ENCODE measurements around the gene PTP4A2.
A peak's percentile ranks its signal among the peaks of the same experiment; 100 is the strongest.
"Not testable (repeated sequence)": the region's sequence is repeated elsewhere in the genome, so short reads cannot be mapped to it uniquely, and the experiment has no call there.

PTP4A2 gene

GRCh38 chr1:31945677-31946076 lies 7.5 kb upstream of the PTP4A2 start:
- not testable (repeated sequence) for DNase-seq

GRCh38 chr1:31944205-31945089 lies 6.3 kb upstream of the PTP4A2 start:
- DNase-seq, result peak; percentile 85

DNA sequence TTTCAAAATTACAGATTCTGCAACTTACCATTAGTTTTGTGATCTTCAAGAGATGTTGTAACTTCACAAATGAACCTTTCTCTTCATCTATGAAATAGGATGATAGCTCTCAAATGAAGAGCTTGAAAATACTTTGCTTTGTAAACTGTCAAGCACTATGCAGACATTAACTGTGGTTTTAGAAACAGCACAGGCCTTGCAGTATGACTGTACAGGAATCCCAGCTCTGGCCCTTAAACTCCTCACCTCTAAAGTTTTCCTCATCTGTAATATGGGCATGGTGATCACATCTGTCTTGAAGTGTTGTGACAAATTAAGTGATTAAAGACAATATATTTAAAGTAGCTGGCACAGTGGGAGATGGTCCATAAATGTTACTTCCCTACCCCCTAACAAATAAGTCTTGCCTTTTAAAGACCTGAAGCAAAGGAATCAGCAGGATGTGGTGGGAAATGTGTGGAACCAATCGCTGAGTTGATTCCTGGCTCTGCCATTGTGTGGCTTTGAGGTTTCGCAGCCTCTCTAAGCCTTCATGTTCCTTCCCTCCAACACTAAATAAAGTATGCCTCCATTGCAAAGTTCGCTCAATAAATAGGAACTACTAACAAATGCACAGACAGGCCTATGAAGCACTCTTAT lies 5.5 kb upstream of the PTP4A2 start:
- no peak for DNase-seq

DNA sequence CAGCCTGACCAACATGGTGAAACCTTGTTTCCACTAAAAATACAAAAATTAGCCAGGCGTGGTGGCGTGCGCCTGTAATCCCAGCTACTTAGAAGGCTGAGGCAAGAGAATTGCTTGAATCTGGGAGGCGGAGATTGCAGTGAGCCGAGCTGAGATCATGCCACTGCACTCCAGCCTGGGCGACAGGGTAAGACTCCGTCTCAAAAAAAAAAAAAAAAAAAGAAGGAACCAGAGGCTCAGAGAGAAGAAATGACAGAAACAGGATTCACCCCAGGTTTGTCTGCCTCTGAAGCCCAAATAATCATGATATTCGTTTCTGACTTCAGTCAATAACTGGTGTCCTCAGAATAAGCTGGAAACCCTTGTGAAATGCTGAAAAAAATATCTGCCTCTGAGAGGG lies 3.9 kb upstream of the PTP4A2 start:
- DNase-seq, result not testable (repeated sequence)

- peak; percentile 82 for DNase-seq
Measured at GRCh38 chr1:31939484-31940329, 1.5 kb upstream of the PTP4A2 start.

DNA sequence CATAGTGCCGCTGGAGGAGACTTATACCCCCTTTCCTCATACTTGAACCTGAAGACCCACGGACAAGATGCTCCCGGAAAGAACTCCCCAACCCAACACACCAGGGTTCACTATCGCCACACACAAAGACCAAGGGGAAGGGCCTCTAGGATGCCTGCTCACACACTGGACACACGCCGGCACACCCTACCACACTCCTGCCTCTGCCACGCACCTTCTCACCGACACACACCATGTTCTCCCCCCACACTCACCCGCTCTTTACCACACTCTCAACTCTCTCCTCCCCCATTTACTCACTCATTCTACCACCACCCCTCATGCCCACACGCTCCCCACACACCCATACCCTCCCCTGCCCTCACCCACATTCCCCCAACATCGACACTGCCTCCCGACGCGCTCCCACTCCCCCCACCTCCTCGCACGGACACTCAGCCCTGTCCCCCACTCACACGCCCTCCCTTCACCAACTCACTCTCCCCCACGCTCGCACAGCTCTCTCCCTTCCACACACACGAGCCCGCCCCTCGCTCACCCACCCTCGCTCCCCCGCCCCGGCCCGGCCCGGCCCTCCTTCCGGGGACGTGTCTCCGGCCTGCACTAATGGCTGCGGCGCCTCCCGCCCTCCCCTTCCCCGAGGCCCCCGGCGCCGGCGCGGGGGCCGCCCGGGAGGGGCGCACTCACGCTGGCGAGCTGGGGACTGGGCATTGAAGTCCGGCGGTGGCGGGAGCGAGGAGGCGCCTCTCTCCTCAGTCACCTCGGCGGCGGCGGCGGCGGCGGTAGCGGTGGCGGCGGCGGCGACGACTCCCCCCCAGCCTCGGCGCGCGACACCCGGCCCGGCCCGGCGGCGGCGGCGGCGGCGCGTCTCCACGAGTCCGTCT lies 626 bp downstream of the PTP4A2 start:
- peak; percentile 86 for DNase-seq

DNA sequence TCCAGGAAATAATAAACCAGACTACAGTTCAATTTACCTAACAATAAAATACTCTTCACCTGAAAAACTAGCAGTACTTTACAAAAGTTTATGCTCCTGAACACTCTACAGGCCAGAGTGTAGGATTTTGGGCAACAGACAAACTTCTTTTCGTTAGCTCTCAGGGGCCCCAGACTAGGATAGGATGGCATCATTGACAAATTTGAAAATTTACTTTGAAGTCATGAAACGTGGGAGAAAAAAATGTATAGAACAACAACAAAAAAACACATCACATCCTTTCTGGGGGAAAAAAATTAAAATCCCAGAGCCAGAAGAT lies 1.2 kb downstream of the PTP4A2 start:
- DNase-seq, result no peak

DNA sequence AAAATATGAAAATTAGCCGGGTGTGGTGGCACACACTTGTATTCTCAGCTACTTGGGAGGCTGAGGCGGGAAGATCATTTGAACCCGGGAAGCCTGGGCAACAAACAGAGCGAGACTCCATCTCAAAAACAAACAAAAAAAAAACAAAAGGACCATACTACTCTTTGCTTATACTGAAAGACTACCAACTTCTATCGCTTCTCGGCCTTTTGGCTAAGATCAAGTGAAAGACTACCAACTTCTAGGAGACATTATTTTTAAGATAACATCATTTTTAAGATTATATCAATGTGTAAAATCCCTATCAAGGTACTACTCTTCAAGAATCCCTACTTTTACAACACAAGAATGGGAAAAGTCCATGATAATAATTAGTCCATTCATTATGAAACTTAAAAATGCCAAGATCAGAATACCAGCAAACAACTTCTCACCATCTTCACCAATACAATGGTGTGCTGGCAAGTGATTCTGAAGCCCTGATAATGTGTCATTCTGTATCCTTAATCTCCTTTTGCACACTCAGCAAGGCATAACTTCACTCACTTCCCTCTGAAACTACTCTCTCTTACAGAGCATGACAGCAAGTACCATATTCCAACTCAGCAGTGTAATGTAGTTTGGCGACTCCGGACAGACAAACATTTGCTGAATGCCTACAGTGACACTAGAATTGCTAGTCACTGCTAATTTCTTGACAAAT lies 1.7 kb downstream of the PTP4A2 start:
- no peak for DNase-seq

DNA sequence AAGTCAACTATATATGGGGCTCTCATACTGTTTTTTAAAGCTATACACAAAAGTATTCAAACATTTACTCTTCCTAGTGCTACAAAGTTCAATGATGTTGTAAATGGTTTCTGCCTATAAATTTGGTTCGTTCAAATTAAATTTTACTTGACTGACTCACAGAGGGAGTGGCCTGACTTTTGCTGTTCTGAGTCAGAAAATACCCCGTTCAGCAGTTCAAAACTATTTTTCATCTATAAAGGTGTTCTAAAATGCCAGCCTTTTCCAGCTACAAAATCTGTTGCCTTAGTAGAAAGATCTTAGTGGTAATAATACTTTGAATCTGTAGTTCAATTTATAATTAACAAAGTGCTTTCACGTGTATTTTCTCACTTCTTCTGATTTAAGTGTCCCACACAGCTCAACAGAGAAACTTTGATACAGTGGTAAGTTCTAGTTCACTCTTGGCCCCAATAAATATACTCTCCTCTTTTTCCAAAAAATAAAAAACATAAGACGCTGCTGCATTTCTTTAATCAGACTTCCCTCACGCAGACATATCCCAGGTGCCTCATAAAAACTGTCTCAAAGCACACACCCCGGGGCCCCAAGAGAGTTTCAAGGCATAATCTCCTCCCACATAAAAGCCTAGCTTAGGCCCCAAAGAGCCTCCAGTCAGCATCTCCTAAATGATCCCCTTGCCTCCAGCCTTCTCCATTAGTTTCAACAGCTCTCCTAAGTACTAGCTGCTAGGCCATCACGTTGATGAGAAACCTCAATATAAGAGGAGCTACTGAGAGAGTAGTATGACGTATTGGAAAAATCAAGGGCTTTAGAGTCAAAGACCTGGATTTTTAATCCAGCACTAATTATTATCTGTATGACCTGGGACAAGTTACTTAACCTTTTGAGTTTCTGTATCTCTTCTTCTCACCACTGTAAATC lies 3.2 kb downstream of the PTP4A2 start:
- DNase-seq, result no peak

DNA sequence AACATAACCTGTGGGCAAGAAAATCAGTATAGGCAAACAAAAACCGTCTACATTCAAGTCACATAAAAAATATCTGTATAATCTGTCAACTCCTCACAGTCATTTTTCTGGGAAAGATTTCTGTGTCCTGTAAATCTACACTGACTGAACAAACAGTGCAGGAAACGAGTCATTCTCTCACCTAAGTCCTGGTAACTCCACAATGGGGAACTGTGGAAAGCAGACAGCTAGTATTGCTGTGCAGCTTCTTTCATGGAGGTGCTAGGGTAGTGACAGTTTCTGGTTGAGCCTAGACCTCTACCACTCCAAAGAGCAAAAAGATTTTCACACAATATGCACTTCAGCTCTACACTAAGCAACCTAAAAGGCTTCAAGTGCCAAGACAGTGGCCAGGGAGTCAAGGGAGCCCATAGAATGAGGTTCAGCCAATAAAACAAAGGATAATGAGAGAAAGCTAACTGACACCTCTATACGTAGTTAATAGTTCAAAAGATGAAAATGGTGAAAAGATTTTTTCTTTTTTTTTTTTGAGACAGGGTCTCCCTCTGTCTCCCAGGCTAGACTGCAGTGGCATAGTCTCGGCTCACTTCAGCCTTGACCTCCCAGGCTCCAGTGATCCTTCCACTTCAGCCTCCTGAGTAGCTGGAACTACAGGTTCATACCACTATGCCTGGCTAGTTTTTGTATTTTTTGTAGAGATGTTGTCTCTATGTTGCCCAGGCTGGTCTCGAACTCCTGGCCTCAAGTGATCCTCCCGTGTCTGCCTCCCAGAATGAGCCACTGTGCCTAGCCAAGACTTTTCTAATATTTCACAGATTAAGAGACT lies 5.5 kb downstream of the PTP4A2 start:
- DNase-seq, result no peak

GRCh38 chr1:31931593-31932225 lies 6.5 kb downstream of the PTP4A2 start:
- DNase-seq, result no peak

- DNase-seq, result no peak
Measured at GRCh38 chr1:31930836-31931592, 7.2 kb downstream of the PTP4A2 start.

- DNase-seq, result no peak
Measured at GRCh38 chr1:31927661-31927980, 10.5 kb downstream of the PTP4A2 start.

- DNase-seq, result no peak
Measured at GRCh38 chr1:31926853-31927660, 11.1 kb downstream of the PTP4A2 start.

DNA sequence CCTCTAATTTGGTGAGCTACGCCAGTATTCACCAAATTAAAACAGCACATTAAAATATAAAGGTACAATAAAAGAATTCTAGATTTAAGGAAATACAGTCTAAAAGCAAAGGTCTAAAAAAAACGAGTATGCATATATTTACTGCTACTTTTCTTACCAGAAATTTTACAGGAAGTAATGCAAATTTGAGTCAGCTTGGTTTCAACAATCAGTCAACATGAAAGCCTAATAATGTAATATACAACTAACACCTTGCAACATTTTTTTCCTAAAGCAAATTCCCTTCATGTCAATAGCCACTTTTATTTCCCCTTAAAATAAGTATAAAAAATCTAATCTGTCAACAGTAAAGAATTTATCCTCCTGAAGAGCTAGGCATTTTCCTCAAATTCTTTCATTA lies 11.9 kb downstream of the PTP4A2 start:
- no peak for DNase-seq

- DNase-seq, result not testable (repeated sequence)
Measured at GRCh38 chr1:31925824-31926223, 12.3 kb downstream of the PTP4A2 start.

DNA sequence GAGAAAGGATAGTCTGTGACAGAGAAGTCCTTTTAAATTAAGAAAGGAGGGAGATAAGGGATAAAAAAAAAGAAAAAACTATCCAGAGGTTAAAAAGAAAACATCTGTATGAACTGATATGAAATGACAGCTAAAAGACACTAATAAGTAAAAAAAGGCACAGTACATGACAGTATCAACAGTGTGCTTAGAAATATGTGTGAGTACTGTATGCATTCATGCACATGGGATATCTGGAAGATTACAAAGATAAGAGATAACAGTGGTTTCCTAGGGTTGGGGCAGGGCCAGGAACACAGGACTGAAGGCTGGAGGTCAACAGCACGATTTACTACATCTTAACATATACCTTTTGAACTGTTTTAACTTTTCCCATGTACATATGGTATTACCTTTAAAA lies 13.3 kb downstream of the PTP4A2 start:
- DNase-seq, result no peak
